Lower lobe of right lung (tissue), 2 donors: ENCODE results near the gene MYO1B. TPM values are rescaled to one million over a fixed set of nuclear protein-coding genes. Genes with fewer than 3 reads are reported as not detected.

Experiments used
- ATAC-seq, 2 donors: fragments of 200-7000 bp; cut with Tn5 transposase; one replicate each; pipeline ENCODE4 v1.9.1; 2020 to 2022; ENCODE audit warnings: mild to moderate bottlenecking in 2 of 2, moderate library complexity in 2 of 2
- DNase-seq: peaks from one replicate; pipeline ENCODE4 v3.0.0-alpha.2; 2020
- H3K27ac ChIP-seq: fragments of 200-600 bp; one replicate; pipeline ENCODE4 v1.8.0; 2022
- H3K27me3 ChIP-seq: fragments of 200-600 bp; one replicate; pipeline ENCODE4 v1.8.0; 2022; ENCODE audit warnings: low read depth
- H3K36me3 ChIP-seq: fragments of 200-600 bp; one replicate; pipeline ENCODE4 v1.8.0; 2022; ENCODE audit warnings: mild to moderate bottlenecking
- H3K4me1 ChIP-seq: fragments of 200-600 bp; one replicate; pipeline ENCODE4 v1.8.0; 2022
- H3K4me3 ChIP-seq: fragments of 200-600 bp; one replicate; pipeline ENCODE4 v1.8.0; 2022; ENCODE audit warnings: mild to moderate bottlenecking
- H3K9me3 ChIP-seq: fragments of 200-600 bp; one replicate; pipeline ENCODE4 v1.8.0; 2022
- CTCF ChIP-seq: fragments of 200-600 bp; IDR thresholded peaks from one replicate; pipeline ENCODE4 v1.8.0; 2022; ENCODE audit warnings: antibody characterized with exemption, mild to moderate bottlenecking
- intact Hi-C: fragments of 100-400 bp; cut with DNase I; formaldehyde crosslinking; loops from one replicate; pipeline ENCODE4 v1.11.0; 2022
- total RNA-seq: library from RNA; stranded (reverse); fragmentation: NEBNext Ultra II Directional; extraction: Animal tissue kit (Norgen Biotek cat#: 25700); gene quantifications from one replicate; pipeline ENCODE4 v1.2.1, GENCODE V29; 2021
- donor health status: DM: no; HTN: yes; CAD: no; lungs with severe emphysema.

MYO1B gene
- total RNA-seq, 1 donor from 2014 or later, result 123 TPM

- Histone ChIP-seq H3K36me3 (no peaks in the 10 kb centered on the region), H3K4me1 (peaks cover 11% of the 10 kb centered on the region), H3K9me3 (no peaks in the 10 kb centered on the region), H3K27ac (no peak overlapping the region), H3K27me3 (no peaks in the 10 kb centered on the region), H3K4me3 (no peak overlapping the region)
- ATAC-seq, result no peak
- intact Hi-C loops, result no loop called here
- DNase-seq, result no peak
- TF ChIP-seq CTCF, result peak; percentile 34
Observed at GRCh38 chr2:191231995-191232394, 13.2 kb upstream of the MYO1B start.

DNA sequence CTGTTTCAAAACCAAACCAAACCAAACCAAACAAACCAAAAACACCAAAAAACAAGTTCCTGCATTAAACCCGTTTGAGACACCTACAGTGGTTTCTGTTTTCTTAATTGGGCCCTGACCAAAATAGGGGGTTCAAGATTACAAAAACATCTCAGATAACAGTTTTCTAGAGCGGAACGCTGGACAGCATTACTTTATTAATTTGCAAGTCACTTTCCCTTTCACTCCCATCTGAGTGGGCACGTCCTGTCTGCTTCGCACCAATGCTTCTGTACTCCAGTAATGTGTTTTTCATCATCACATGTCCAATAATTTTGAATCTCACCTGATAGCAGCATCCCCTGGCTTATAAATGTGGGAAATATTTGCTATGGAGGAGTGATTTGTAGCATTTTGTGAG, 11.7 kb upstream of the MYO1B start:
- no peaks in the 10 kb centered on the region for H3K27me3 ChIP-seq
- no peaks in the 10 kb centered on the region for H3K9me3 ChIP-seq
- H3K27ac ChIP-seq, result no peak overlapping the region
- intact Hi-C loops, result no loop called here
- H3K36me3 ChIP-seq, result no peaks in the 10 kb centered on the region
- DNase-seq, result no peak
- ATAC-seq, result no peak
- no peak for TF ChIP-seq CTCF
- H3K4me1 ChIP-seq, result peaks cover 11% of the 10 kb centered on the region
- H3K4me3 ChIP-seq, result no peak overlapping the region

GRCh38 chr2:191234376-191234775, 10.8 kb upstream of the MYO1B start:
- no peak for DNase-seq
- no peak overlapping the region for H3K4me3 ChIP-seq
- TF ChIP-seq CTCF, result no peak
- no peak overlapping the region for H3K27ac ChIP-seq
- no peak for ATAC-seq
- H3K27me3 ChIP-seq, result no peaks in the 10 kb centered on the region
- H3K4me1 ChIP-seq, result peaks cover 11% of the 10 kb centered on the region
- H3K36me3 ChIP-seq, result no peaks in the 10 kb centered on the region
- intact Hi-C loops, result no loop called here
- no peaks in the 10 kb centered on the region for H3K9me3 ChIP-seq

DNA sequence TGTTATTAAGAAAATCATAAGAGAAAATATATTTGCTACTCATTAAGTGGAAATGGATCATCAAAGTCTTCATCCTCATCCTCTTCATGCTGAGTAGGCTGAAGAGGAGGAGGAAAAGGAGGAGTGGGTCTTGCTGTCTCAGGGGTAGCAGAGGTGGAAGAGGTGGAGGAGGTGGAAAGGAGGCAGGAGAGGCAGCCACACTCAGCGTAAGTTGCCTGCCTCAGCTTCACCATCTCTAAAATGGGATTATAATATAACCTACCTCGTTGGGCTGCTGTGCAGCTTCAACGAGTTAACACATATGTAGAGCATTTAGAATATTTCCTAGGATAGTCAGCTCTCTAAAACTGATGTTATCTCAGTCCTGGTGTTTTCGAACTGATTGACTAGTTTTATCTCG, 4.3 kb upstream of the MYO1B start:
- no peak overlapping the region for H3K27ac ChIP-seq
- H3K27me3 ChIP-seq, result peaks cover 6% of the 10 kb centered on the region
- TF ChIP-seq CTCF, result no peak
- H3K4me3 ChIP-seq, result no peak overlapping the region
- ATAC-seq (no peak), DNase-seq (no peak)
- no peaks in the 10 kb centered on the region for H3K9me3 ChIP-seq
- H3K4me1 ChIP-seq, result no peaks in the 10 kb centered on the region
- H3K36me3 ChIP-seq, result no peaks in the 10 kb centered on the region
- intact Hi-C loops, result no loop called here

DNA sequence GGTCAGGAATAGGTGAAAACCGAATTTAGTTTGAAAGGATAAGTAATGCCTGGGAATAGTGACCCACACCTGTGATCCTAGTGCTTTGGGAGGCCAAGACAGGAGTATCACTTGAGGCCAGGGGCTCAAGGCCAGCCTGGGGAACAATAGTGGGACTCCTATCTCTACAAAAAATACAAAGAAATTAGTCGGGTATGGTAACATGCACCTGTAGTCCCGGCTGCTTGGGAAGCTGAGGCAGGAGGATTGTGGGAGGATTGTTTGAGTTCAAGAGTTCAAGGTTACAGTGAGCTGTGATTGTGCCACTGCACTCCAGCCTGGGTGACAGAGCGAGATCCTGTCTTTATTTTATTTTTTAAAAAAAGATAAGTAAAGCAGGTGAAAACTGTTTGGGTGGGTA, 3.8 kb upstream of the MYO1B start:
- no peaks in the 10 kb centered on the region for H3K9me3 ChIP-seq

More for the DNA sequence above, 3.8 kb upstream of the MYO1B start:
- TF ChIP-seq CTCF, result no peak
- intact Hi-C loops, result no loop called here
- no peak overlapping the region for H3K27ac ChIP-seq
- peaks cover 8% of the 10 kb centered on the region for H3K27me3 ChIP-seq
- no peak overlapping the region for H3K4me3 ChIP-seq
- H3K36me3 ChIP-seq, result no peaks in the 10 kb centered on the region
- ATAC-seq (no peak), DNase-seq (no peak)
- H3K4me1 ChIP-seq, result no peaks in the 10 kb centered on the region
